ENCODE data around the gene SNRNP25. TPM values are rescaled to one million over a fixed set of nuclear protein-coding genes. Genes with fewer than 3 reads are reported as not detected.
"Not testable (repeated sequence)": the region's sequence is repeated elsewhere in the genome, so short reads cannot be mapped to it uniquely, and the experiment has no call there.

The SNRNP25 gene
- 10 to 100 TPM; 47.1 to 78.3 TPM for total RNA-seq

DNA sequence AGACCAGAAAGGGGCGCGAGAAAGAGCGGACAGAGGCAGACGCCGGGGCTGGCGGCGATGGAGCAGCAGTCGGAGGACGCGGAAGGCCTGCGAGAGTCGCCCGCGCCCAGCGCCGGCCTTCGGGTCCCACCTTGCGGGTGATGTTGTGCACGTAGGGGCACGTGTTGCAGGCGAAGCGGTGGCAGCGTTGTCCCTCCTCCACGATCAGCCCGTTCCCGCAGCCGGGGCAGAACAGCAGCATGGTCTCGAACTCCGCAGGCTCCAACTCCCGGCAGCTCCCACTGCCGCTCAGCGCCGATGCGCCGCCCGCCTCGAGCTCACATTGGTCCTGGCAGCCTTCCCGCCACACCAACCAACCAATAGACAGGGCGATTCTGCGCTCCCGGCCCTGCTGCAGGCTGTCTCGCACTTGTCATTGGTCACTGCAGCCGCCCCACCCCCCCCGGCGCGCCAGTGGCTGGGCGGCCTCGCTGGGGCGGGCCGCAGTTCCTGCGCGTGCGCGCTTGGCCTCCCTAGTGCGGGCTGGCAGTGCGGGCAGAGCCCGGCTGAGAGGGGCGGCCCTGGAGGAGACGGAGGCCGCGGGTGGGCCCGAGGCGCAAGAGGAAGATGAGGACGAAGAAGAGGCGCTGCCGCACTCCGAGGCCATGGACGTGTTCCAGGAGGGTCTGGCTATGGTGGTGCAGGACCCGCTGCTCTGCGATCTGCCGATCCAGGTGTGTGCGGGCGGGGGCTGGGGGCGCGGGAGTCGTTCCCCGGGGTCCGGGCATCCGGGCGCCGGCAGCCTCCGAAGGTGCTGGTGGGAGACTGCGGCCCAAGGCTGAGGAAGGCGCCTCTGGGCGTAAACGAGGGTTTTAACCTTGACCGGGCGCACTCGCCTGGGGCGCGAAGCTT lies at the start of gene SNRNP25, which contains the start of gene POLR3K:
Gene SNRNP25, plus strand, starts transcription at position 483 of the 891 bp plus-strand sequence. Its CDS starts 189 bp downstream, at position 672.
Gene POLR3K, minus strand, starts transcription at position 263 of the 891 bp plus-strand sequence. Its CDS starts 22 bp downstream, at position 241.
- peaks cover 32% of the 10 kb centered on the region for H3K36me3 ChIP-seq
- no peaks in the 10 kb centered on the region for H3K9me3 ChIP-seq
- peaks cover 0 to 16% of the 10 kb centered on the region in 2 donors for H3K4me1 ChIP-seq
- H3K4me3 ChIP-seq, result peak within 1 kb of the TSS; percentile 57 to 74
- peak within 1 kb of the TSS; percentile 75 to 81 for H3K27ac ChIP-seq
- DNase-seq (ENCODE audit: low spot score), result peak; percentile 99
- TF ChIP-seq, protein P1, sequence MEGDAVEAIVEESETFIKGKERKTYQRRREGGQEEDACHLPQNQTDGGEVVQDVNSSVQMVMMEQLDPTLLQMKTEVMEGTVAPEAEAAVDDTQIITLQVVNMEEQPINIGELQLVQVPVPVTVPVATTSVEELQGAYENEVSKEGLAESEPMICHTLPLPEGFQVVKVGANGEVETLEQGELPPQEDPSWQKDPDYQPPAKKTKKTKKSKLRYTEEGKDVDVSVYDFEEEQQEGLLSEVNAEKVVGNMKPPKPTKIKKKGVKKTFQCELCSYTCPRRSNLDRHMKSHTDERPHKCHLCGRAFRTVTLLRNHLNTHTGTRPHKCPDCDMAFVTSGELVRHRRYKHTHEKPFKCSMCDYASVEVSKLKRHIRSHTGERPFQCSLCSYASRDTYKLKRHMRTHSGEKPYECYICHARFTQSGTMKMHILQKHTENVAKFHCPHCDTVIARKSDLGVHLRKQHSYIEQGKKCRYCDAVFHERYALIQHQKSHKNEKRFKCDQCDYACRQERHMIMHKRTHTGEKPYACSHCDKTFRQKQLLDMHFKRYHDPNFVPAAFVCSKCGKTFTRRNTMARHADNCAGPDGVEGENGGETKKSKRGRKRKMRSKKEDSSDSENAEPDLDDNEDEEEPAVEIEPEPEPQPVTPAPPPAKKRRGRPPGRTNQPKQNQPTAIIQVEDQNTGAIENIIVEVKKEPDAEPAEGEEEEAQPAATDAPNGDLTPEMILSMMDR (IDR thresholded peaks at IDR 0.05), result no peak
- no peaks in the 10 kb centered on the region for H3K27me3 ChIP-seq

DNA sequence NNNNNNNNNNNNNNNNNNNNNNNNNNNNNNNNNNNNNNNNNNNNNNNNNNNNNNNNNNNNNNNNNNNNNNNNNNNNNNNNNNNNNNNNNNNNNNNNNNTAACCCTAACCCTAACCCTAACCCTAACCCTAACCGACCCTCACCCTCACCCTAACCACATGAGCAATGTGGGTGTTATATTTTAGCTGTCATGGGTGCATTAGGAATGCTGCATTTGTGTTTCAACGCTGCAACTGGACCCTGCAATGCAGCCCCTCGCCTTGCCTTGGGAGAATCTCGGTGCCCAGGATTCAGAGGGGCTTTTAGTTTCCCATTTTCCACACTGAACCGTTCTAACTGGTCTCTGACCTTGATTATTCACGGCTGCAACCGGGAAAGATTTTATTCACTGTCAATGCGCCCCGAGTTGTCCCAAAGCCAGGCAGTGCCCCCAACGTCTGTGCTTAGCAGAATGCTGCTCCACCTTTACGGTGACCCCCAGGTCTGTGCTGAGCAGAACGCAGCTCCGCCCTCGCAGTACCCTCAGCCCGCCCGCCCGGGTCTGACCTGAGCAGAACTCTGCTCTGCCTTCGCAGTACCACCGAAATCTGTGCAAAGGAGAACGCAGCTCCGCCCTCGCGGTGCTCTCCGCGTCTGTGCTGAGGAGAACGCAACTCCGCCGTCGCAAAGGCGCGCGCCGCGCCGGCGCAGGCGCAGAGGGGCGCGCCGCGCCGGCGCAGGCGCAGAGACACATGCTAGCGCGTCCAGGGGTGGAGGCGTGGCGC lies 43.5 kb upstream of the SNRNP25 start:
- no peaks in the 10 kb centered on the region for H3K9me3 ChIP-seq
- no peaks in the 10 kb centered on the region for H3K4me1 ChIP-seq
- no peak overlapping the region for H3K27ac ChIP-seq
- H3K27me3 ChIP-seq, result no peaks in the 10 kb centered on the region
- no peak overlapping the region for H3K4me3 ChIP-seq
- no peaks in the 10 kb centered on the region for H3K36me3 ChIP-seq
- TF ChIP-seq, protein P1 (IDR thresholded peaks at IDR 0.05), result no peak
- no peak for DNase-seq (ENCODE audit: low spot score)

DNA sequence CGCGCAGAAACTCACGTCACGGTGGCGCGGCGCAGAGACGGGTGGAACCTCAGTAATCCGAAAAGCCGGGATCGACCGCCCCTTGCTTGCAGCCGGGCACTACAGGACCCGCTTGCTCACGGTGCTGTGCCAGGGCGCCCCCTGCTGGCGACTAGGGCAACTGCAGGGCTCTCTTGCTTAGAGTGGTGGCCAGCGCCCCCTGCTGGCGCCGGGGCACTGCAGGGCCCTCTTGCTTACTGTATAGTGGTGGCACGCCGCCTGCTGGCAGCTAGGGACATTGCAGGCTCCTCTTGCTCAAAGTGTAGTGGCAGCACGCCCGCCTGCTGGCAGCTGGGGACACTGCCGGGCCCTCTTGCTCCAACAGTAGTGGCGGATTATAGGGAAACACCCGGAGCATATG lies 42.9 kb upstream of the SNRNP25 start:
- not testable (repeated sequence) for H3K4me1 ChIP-seq, H3K4me3 ChIP-seq, H3K27me3 ChIP-seq, H3K36me3 ChIP-seq, H3K27ac ChIP-seq, H3K9me3 ChIP-seq
- DNase-seq (ENCODE audit: low spot score), result peak; percentile 98
- TF ChIP-seq, protein P1 (IDR thresholded peaks at IDR 0.05), result peak; percentile 34 to 48

DNA sequence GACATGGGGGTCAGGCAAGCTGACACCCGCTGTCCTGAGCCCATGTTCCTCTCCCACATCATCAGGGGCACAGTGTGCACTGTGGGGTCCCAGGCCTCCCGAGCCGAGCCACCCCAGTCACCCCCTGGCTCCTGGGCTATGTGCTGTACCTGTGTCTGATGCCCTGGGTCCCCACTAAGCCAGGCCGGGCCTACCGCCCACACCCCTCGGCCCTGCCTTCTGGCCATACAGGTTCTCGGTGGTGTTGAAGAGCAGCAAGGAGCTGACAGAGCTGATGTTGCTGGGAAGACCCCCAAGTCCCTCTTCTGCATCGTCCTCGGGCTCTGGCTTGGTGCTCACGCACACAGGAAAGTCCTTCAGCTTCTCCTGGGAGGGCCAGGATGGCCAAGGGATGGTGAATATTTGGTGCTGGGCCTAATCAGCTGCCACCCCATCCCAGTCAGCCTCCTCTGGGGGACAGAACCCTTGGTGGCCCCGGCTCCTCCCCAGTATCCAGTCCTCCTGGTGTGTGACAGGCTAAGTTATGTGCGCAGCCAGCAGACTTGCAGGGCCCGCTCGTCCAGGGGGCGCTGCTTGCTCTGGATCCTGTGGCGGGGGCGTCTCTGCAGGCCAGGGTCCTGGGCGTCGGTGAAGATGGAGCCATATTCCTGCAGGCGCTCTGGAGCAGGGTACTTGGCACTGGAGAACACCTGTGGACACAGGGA lies 36.4 kb upstream of the SNRNP25 start:
- not testable (repeated sequence) for DNase-seq (ENCODE audit: low spot score); H3K9me3 ChIP-seq

DNA sequence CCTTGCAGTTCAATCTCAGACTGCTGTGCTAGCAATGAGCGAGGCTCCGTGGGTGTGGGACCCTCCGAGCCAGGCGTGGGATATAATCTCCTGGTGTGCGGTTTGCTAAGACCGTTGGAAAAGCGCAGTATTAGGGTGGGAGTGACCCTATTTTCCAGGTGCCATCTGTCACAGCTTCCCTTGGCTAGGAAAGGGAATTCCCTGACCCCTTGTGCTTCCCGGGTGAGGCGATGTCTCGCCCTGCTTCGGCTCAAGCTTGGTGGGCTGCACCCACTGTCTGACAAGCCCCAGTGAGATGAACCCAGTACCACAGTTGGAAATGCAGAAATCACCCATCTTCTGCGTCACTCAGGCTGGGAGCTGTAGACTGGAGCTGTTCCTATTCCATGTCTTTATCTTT lies 32.7 kb upstream of the SNRNP25 start:
- not testable (repeated sequence) for H3K9me3 ChIP-seq; H3K27ac ChIP-seq; H3K36me3 ChIP-seq; H3K4me3 ChIP-seq; DNase-seq (ENCODE audit: low spot score); H3K4me1 ChIP-seq; H3K27me3 ChIP-seq

More for the DNA sequence above, 36.4 kb upstream of the SNRNP25 start:
- not testable (repeated sequence) for H3K36me3 ChIP-seq, H3K27ac ChIP-seq, H3K27me3 ChIP-seq, H3K4me3 ChIP-seq, H3K4me1 ChIP-seq

DNA sequence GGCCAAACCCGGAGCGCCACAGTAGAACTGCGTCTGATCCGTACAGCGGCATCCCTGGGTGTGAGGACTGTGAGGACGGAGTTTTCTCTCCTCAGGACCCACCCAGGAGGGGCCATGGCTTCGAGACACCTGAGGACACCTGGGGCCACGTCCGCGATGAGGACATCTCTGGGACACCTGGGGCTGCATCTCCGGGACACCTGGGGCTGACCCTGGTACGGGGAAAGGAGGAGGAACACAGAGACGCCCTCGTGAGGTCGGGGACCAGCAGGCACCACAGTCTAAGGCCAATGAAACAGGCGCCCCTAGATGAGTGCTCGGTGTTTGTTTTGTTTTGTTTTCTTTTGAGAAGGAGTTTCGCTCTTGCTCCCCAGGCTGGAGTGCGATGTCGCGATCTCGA lies 29.5 kb upstream of the SNRNP25 start:
- H3K4me1 ChIP-seq, H3K27ac ChIP-seq: not testable (repeated sequence)

DNA sequence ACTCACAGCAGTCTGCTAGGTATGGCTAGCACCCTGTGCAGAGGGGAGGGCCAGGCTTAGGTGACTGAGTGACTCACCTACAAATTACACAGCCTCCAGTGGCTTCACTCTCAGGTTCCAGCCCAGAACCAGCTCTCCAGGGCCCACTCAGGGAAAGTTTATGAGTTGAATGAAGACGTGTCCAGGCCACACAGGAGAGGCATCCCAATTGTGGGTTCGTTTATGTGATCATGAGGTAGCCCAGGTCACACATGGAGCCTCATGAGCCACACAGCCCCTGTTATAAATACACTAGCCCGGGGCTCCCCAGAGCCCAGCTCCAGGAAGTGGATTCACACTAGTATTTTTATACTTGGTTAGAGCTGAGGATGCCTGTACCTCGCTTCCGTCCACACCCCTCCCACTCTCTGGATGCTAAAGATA lies 27.7 kb upstream of the SNRNP25 start:
- H3K27me3 ChIP-seq; H3K27ac ChIP-seq; DNase-seq (ENCODE audit: low spot score); H3K4me3 ChIP-seq; H3K36me3 ChIP-seq; H3K9me3 ChIP-seq; H3K4me1 ChIP-seq: not testable (repeated sequence)

More for the DNA sequence above, 29.5 kb upstream of the SNRNP25 start:
- H3K36me3 ChIP-seq; DNase-seq (ENCODE audit: low spot score); H3K4me3 ChIP-seq; H3K9me3 ChIP-seq; H3K27me3 ChIP-seq: not testable (repeated sequence)

DNA sequence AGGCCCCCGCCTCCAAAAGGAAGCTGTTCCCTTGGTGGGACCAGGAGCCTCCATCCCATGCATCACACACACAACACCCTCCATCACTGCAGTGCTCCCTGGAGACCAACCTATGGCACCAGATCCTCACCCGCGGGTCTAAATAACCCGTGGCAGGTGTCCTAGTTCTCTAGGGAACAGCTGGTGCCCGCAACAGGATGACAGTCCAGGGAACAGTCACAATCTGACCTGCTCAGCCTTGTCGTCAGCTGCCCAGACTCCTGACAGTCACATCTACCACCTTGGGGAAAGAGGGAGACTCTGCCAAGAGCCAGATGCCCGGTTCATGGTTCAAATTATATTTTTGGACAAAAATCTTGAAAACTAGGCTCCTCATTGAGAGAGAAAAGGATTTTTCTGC lies 23.0 kb upstream of the SNRNP25 start:
- not testable (repeated sequence) for H3K9me3 ChIP-seq; DNase-seq (ENCODE audit: low spot score); H3K27ac ChIP-seq; H3K4me1 ChIP-seq; H3K36me3 ChIP-seq; H3K27me3 ChIP-seq; H3K4me3 ChIP-seq

DNA sequence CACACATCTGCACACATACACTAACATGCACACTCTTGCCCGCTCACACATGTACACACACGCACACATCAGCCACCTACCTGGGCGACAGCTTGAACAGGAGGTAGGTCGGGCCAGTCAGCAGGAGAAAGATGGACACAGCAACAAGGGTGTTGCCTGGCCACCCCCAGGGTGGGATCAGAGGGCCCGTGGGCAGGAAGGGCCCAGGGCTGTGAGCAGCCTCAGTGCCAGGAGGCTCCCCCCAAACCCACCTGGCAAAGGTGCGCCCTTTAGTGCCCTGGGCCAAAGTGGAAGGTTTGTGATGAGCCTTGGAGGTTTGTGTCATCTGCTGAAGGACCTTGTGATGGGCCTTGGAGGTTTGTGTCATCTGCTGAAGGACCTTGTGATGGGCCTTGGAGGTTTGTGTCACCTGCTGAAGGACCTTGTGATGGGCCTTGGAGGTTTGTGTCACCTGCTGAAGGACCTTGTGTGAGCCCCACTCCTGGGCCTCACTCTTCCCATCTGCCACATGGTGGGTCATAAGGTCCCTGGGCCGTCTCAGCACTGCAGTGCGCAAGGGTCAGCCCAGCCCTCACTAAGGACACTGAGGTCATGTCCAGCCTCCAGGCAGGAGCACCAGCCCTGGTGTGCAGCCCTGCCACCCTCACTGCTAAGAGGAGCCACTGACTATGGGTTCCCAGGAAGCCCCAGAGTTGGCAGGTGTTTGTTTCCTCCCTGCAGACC lies 20.3 kb upstream of the SNRNP25 start:
- DNase-seq (ENCODE audit: low spot score); H3K27me3 ChIP-seq: not testable (repeated sequence)

More for the DNA sequence above, 20.3 kb upstream of the SNRNP25 start:
- H3K36me3 ChIP-seq, H3K9me3 ChIP-seq, H3K4me1 ChIP-seq, H3K4me3 ChIP-seq, H3K27ac ChIP-seq: not testable (repeated sequence)
